Chondrocyte (in vitro differentiated cells): ENCODE measurements around the gene NLRP6. TPM values are rescaled to one million over a fixed set of nuclear protein-coding genes. Genes with fewer than 3 reads are reported as not detected.
A peak's percentile ranks its signal among the peaks of the same experiment; 100 is the strongest.

Source experiments
- DNase-seq: peaks from one replicate; pipeline ENCODE4 v3.0.0; 2021; ENCODE audit warnings: mixed read lengths, low spot score
- H3K27ac Mint-ChIP-seq: one replicate; pipeline ENCODE4 v1.8.0; 2021; ENCODE audit warnings: mild to moderate bottlenecking, moderate library complexity, mixed read lengths; ENCODE audit not compliant: unreplicated experiment
- H3K27me3 Mint-ChIP-seq: 2 replicates; pipeline ENCODE4 v1.8.0; 2021; ENCODE audit warnings: low read depth, mixed read lengths
- H3K36me3 Mint-ChIP-seq: 2 replicates; pipeline ENCODE4 v1.8.0; 2021; ENCODE audit warnings: low read depth, mixed read lengths
- H3K4me1 Mint-ChIP-seq: 2 replicates; pipeline ENCODE4 v1.8.0; 2021; ENCODE audit warnings: low read depth, mild to moderate bottlenecking, mixed read lengths
- H3K4me3 Mint-ChIP-seq: one replicate; pipeline ENCODE4 v1.8.0; 2021; ENCODE audit warnings: mild to moderate bottlenecking, moderate library complexity, mixed read lengths; ENCODE audit not compliant: unreplicated experiment
- H3K9me3 Mint-ChIP-seq: 2 replicates; pipeline ENCODE4 v1.8.0; 2021; ENCODE audit warnings: low read depth, mixed read lengths
- long read RNA-seq: library from polyadenylated mRNA; stranded (forward); transcript quantifications from one replicate; pipeline ENCODE4 v2.0.0, GENCODE V29; 2021
- total RNA-seq: library from RNA; stranded (reverse); gene quantifications from 3 replicates; pipeline ENCODE4 v1.2.1, GENCODE V29; 2021
- TF ChIP-seq, protein P1 (sequence below): fragments of 200-600 bp; sonication (generic); IDR thresholded peaks from 2 replicates; pipeline ENCODE4 v1.5.0; 2021; ENCODE audit warnings: antibody characterized with exemption, mild to moderate bottlenecking, moderate library complexity

Gene NLRP6
- total RNA-seq: not detected in 3 replicates
- long read RNA-seq: 0 reads

DNA sequence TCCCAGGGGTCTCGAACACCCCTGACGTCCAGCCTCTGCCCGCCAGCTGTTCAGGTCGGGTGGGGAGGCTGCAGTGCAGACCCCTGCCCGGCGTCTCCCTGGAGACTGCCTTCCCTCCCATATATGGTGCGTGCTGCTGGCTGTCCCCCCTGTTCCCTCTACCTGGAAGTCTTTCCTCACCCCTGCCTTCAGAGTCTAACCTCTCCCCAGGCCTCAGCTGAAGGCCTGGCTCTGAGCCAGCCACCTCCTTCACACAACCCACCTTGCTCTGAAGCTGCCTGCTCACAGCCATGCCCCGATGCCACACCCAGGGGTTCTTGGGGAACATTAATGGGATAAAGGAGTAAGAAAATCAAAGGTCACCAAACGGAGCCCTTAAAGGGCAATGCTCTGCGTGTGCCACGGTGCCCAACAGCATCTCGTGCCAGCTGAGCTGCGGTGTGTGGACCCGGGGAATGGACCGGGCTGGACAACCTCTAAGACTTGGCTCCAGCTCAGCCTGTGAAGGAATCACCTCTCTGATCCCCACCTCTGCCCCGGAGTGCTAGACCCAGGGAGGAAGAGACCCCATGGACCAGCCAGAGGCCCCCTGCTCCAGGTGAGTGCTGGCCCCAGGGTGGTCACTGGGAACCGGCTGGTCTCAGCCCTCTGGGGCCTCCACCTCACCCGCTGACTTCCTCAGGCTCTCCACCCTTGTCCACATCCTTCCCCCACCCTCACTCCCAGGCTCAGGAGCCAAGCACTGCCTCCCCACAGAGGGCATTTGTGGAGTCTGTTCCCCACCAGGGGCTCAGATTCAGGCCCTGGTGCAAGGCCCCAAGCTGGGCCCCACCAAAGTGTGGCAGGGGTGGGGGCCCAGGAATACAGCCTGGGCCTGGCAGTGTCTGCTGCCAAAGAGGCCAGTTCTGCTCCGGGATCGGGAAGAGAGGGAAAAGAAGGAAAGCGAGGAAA is at the start of gene NLRP6:
Gene NLRP6 (plus strand): TSS at position 407 of the 951 bp plus-strand sequence. CDS start 163 bp downstream, at position 570.
- Mint-ChIP-seq H3K27ac (no peak within 1 kb of the TSS), H3K4me1 (no peaks in the 10 kb centered on the region), H3K9me3 (peaks cover 4% of the 10 kb centered on the region), H3K36me3 (peaks cover 1% of the 10 kb centered on the region), H3K4me3 (no peak within 1 kb of the TSS), H3K27me3 (peaks cover 9% of the 10 kb centered on the region)
- TF ChIP-seq, protein P1, sequence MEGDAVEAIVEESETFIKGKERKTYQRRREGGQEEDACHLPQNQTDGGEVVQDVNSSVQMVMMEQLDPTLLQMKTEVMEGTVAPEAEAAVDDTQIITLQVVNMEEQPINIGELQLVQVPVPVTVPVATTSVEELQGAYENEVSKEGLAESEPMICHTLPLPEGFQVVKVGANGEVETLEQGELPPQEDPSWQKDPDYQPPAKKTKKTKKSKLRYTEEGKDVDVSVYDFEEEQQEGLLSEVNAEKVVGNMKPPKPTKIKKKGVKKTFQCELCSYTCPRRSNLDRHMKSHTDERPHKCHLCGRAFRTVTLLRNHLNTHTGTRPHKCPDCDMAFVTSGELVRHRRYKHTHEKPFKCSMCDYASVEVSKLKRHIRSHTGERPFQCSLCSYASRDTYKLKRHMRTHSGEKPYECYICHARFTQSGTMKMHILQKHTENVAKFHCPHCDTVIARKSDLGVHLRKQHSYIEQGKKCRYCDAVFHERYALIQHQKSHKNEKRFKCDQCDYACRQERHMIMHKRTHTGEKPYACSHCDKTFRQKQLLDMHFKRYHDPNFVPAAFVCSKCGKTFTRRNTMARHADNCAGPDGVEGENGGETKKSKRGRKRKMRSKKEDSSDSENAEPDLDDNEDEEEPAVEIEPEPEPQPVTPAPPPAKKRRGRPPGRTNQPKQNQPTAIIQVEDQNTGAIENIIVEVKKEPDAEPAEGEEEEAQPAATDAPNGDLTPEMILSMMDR: no peak
- peak; percentile 59 for DNase-seq

DNA sequence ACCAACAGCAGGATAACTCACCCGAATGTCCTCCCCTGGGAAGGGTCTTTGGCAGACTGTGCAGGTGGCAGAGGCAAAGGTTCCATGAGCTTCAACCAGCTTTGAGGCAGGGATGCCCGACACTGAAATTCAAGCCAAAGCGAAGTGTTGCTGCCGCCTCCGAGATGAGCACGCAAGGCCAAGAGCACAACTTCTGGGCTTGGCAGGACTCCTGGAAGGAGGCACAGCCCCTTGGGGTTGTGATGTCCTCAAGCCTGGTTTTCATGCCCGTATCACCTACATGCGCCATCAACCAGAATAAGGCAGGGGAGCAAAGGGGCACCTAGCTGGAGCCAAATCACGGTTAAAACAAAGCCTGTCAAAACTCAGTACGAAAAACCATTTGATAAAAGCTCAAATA is 47.8 kb upstream of the NLRP6 start:
- no peak overlapping the region for H3K27ac Mint-ChIP-seq
- no peak overlapping the region for H3K4me3 Mint-ChIP-seq
- no peaks in the 10 kb centered on the region for H3K36me3 Mint-ChIP-seq
- no peak for DNase-seq
- no peaks in the 10 kb centered on the region for H3K9me3 Mint-ChIP-seq
- peaks cover 9% of the 10 kb centered on the region for H3K4me1 Mint-ChIP-seq
- TF ChIP-seq, protein P1: no peak
- H3K27me3 Mint-ChIP-seq: no peaks in the 10 kb centered on the region

GRCh38 chr11:232783-233565 is 45.2 kb upstream of the NLRP6 start:
- Mint-ChIP-seq H3K4me3 (no peak overlapping the region), H3K4me1 (peaks cover 14% of the 10 kb centered on the region), H3K9me3 (no peaks in the 10 kb centered on the region), H3K27me3 (no peaks in the 10 kb centered on the region), H3K36me3 (no peaks in the 10 kb centered on the region), H3K27ac (no peak overlapping the region)
- DNase-seq: no peak
- TF ChIP-seq, protein P1: no peak

GRCh38 chr11:235180-235579 is 43.0 kb upstream of the NLRP6 start:
- Mint-ChIP-seq H3K4me1 (peaks cover 25% of the 10 kb centered on the region), H3K27ac (peak overlapping the region; percentile 64), H3K9me3 (no peaks in the 10 kb centered on the region), H3K27me3 (no peaks in the 10 kb centered on the region), H3K36me3 (peaks cover 3% of the 10 kb centered on the region), H3K4me3 (peak overlapping the region; percentile 79)
- TF ChIP-seq, protein P1: no peak
- DNase-seq: no peak

GRCh38 chr11:235609-235996 is 42.6 kb upstream of the NLRP6 start:
- H3K36me3 Mint-ChIP-seq: peaks cover 3% of the 10 kb centered on the region
- H3K27me3 Mint-ChIP-seq: no peaks in the 10 kb centered on the region
- TF ChIP-seq, protein P1: no peak
- H3K9me3 Mint-ChIP-seq: no peaks in the 10 kb centered on the region
- H3K27ac Mint-ChIP-seq: peak overlapping the region; percentile 64
- DNase-seq: no peak
- H3K4me3 Mint-ChIP-seq: peak overlapping the region; percentile 79
- H3K4me1 Mint-ChIP-seq: peaks cover 25% of the 10 kb centered on the region
